Subcutaneous abdominal adipose tissue (tissue), 5 donors: Measurements from ENCODE around the gene CRACDL.
"Not testable (repeated sequence)": the region's sequence is repeated elsewhere in the genome, so short reads cannot be mapped to it uniquely, and the experiment has no call there.

Source experiments
- H3K27ac ChIP-seq: one replicate; pipeline ENCODE4 v1.7.0; 2013; ENCODE audit warnings: low read depth, mild to moderate bottlenecking, inconsistent platforms, low read length, moderate library complexity
- H3K27me3 ChIP-seq, 5 donors: one replicate each; pipeline ENCODE4 v1.7.0; 2013; ENCODE audit warnings: low read length in 5 of 5, inconsistent platforms in 1 of 5; ENCODE audit not compliant: control insufficient read depth in 5 of 5, insufficient read depth in 4 of 5
- H3K36me3 ChIP-seq, 5 donors: one replicate each; pipeline ENCODE4 v1.7.0; 2013; ENCODE audit warnings: low read length in 5 of 5; ENCODE audit not compliant: control insufficient read depth in 5 of 5, insufficient read depth in 5 of 5
- H3K4me1 ChIP-seq, 5 donors: one replicate each; pipeline ENCODE4 v1.7.0; 2013; ENCODE audit warnings: low read length in 5 of 5, mild to moderate bottlenecking in 3 of 5, moderate library complexity in 1 of 5; ENCODE audit not compliant: control insufficient read depth in 5 of 5, insufficient read depth in 5 of 5
- H3K4me3 ChIP-seq, 5 donors: one replicate each; pipeline ENCODE4 v1.7.0; 2013; ENCODE audit warnings: low read length in 5 of 5, low read depth in 1 of 5
- H3K9ac ChIP-seq, 5 donors: one replicate each; pipeline ENCODE4 v1.7.0; 2013; ENCODE audit warnings: low read length in 5 of 5, mild to moderate bottlenecking in 4 of 5, moderate library complexity in 3 of 5
- H3K9me3 ChIP-seq, 5 donors: one replicate each; pipeline ENCODE4 v1.7.0; 2013; ENCODE audit warnings: low read length in 5 of 5; ENCODE audit not compliant: control insufficient read depth in 5 of 5
- donor health status: healthy.
- donor health status: healthy.
- donor health status: healthy.
- donor health status: healthy.
- donor health status: healthy.

Gene CRACDL

DNA sequence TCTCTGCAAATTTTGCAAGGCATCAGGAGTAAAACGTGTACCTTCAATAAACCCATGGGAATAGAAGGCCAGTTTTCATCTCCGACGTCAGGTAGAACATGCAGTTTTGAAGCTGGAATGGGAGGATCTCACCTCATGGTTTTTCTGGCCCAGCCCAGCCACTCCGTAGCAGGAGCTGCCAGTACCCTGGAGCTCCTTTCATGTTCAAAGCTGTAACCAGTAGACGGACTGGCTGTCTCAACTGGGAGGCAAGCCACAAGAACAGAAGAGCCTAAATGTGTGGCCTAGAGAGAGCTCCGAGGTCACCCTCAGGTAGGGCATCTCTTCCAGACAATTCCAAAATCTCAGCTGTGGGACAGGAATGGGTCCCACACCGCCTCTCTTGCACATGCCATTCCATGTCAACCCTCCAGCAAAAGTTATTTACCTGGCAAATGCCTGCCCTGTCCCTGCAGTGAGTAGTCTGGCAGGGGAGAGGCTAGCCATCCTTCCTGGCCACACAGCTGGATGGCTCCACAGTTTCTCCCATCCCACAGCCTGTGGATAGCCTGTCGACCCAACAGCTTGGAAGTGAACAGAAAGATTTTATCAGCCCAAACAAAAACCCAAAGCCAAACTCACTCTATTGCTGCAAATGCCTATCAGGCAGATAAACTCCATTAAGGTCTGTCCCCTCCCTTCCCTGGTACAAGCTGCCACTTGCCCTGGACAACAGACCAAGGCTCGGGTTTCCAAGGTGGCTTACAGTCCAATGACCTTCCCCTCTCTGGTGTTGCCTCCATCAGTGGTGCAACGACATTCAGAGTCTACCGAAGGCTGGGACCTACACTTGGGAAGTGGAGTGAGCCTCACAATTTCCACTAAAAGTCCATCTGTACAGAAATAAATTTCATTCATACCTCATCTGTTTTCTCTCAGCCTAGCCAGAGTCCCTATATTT lies 27.8 kb downstream of the CRACDL start:
- Histone ChIP-seq H3K9ac (no peak overlapping the region), H3K9me3 (no peaks in the 10 kb centered on the region), H3K27ac (no peak overlapping the region), H3K4me3 (no peak overlapping the region), H3K4me1 (peaks cover 0 to 16% (median 13%) of the 10 kb centered on the region in 5 donors), H3K27me3 (peaks cover 19 to 27% (median 24%) of the 10 kb centered on the region in 5 donors), H3K36me3 (no peaks in the 10 kb centered on the region)

DNA sequence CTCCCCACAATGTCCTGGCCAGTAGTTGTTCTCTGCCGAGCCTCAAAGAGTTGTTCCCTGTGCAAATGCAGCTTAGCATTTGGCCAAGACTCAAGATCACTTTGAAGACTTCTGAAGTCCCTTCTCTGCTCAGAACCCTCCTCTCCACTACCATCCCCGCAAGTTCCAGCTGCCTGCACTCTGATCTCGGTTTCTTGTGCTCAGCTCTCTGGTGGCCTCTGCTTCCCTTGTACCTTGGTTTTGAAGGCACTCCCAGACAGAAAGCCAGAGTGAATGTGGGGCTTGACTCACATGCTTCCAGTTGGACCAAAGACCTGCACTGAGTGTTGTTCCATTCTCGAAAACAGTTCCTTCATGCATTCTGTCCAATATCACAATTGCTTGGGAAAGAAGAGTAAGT lies 28.6 kb downstream of the CRACDL start:
- Histone ChIP-seq H3K27me3 (peaks cover 17 to 26% (median 20%) of the 10 kb centered on the region in 5 donors), H3K36me3 (no peaks in the 10 kb centered on the region), H3K9me3 (no peaks in the 10 kb centered on the region), H3K9ac (no peak overlapping the region), H3K4me1 (peaks cover 0 to 16% (median 13%) of the 10 kb centered on the region in 5 donors), H3K27ac (no peak overlapping the region), H3K4me3 (no peak overlapping the region)

GRCh38 chr2:98903767-98904485 lies 32.1 kb downstream of the CRACDL start:
- Histone ChIP-seq H3K36me3 (no peaks in the 10 kb centered on the region), H3K4me3 (no peak overlapping the region), H3K27ac (no peak overlapping the region), H3K27me3 (peaks cover 3 to 11% (median 10%) of the 10 kb centered on the region in 5 donors), H3K9me3 (no peaks in the 10 kb centered on the region), H3K4me1 (peaks cover 0 to 4% (median 2%) of the 10 kb centered on the region in 5 donors), H3K9ac (no peak overlapping the region)

DNA sequence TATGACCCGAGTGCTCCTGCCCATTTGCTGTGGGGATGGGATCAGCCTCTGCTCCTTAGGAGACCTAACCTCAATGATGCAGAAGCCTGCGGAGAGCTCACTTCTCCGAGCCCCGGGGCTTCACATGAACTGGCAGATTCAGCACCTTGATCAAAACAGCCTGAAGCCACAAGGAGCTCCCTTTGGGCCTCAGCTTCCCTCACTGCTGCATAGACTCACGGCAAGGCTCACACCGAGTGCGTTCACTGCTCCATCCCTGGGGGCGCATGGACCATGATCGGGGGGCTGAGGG lies 33.0 kb downstream of the CRACDL start:
- H3K27me3 ChIP-seq: peaks cover under 1 to 8% (median 3%) of the 10 kb centered on the region in 5 donors
- no peaks in the 10 kb centered on the region for H3K9me3 ChIP-seq
- H3K36me3 ChIP-seq: no peaks in the 10 kb centered on the region
- H3K27ac ChIP-seq: no peak overlapping the region
- H3K9ac ChIP-seq: no peak overlapping the region
- H3K4me1 ChIP-seq: no peaks in the 10 kb centered on the region
- H3K4me3 ChIP-seq: no peak overlapping the region

GRCh38 chr2:98902209-98903063 lies 33.6 kb downstream of the CRACDL start:
- Histone ChIP-seq H3K9me3 (no peaks in the 10 kb centered on the region), H3K9ac (no peak overlapping the region), H3K4me1 (no peaks in the 10 kb centered on the region)

GRCh38 chr2:98901702-98902101 lies 34.3 kb downstream of the CRACDL start:
- Histone ChIP-seq H3K4me3 (no peak overlapping the region), H3K27me3 (peaks cover 0 to 2% (median 0%) of the 10 kb centered on the region in 5 donors), H3K9ac (no peak overlapping the region), H3K27ac (no peak overlapping the region), H3K4me1 (no peaks in the 10 kb centered on the region), H3K9me3 (no peaks in the 10 kb centered on the region), H3K36me3 (no peaks in the 10 kb centered on the region)

More at GRCh38 chr2:98902209-98903063, 33.6 kb downstream of the CRACDL start:
- H3K27me3 ChIP-seq: peaks cover 0 to 3% (median 2%) of the 10 kb centered on the region in 5 donors
- H3K27ac ChIP-seq: no peak overlapping the region
- H3K4me3 ChIP-seq: no peak overlapping the region
- no peaks in the 10 kb centered on the region for H3K36me3 ChIP-seq

DNA sequence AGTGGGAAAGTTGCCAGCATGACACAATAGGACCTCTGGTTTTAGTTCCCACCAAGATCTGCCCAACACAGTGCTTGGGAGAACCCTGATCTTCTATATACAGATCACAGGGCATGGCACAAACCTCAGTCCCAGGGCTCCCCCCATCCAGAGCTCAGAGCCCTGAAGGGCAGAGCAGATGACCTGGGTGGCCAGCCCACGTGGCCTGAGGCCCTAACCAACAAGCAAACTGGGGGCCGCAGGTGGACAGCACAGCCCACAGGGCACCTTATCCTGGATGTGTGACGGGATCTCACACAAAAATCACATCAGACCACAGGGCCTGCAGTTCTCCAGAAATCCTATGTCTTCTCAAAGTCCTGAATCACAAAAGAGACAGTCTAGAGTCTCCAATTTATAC lies 34.7 kb downstream of the CRACDL start:
- no peak overlapping the region for H3K27ac ChIP-seq
- no peak overlapping the region for H3K9ac ChIP-seq
- H3K9me3 ChIP-seq: no peaks in the 10 kb centered on the region
- no peaks in the 10 kb centered on the region for H3K4me1 ChIP-seq
- no peaks in the 10 kb centered on the region for H3K36me3 ChIP-seq
- no peaks in the 10 kb centered on the region for H3K27me3 ChIP-seq
- no peak overlapping the region for H3K4me3 ChIP-seq

GRCh38 chr2:98900721-98901120 lies 35.3 kb downstream of the CRACDL start:
- no peak overlapping the region for H3K27ac ChIP-seq
- no peaks in the 10 kb centered on the region for H3K4me1 ChIP-seq
- H3K9ac ChIP-seq: no peak overlapping the region
- H3K4me3 ChIP-seq: no peak overlapping the region
- no peaks in the 10 kb centered on the region for H3K27me3 ChIP-seq
- no peaks in the 10 kb centered on the region for H3K36me3 ChIP-seq
- no peaks in the 10 kb centered on the region for H3K9me3 ChIP-seq

- H3K4me1 ChIP-seq, H3K36me3 ChIP-seq, H3K27me3 ChIP-seq, H3K9ac ChIP-seq, H3K4me3 ChIP-seq, H3K9me3 ChIP-seq, H3K27ac ChIP-seq: not testable (repeated sequence)
Measured at GRCh38 chr2:98899703-98900078, 36.3 kb downstream of the CRACDL start.
